HepG2 (cell line): ENCODE data around the gene BSG. TPM values are rescaled to one million over a fixed set of nuclear protein-coding genes. Genes with fewer than 3 reads are reported as not detected.
A peak's percentile ranks its signal among the peaks of the same experiment; 100 is the strongest.
"Not testable (repeated sequence)": the region's sequence is repeated elsewhere in the genome, so short reads cannot be mapped to it uniquely, and the experiment has no call there.

Experiments
- ATAC-seq: fragments of 200-7000 bp; cut with Tn5 transposase; 3 replicates; pipeline ENCODE4 v1.9.1; 2020; ENCODE audit warnings: mild to moderate bottlenecking, moderate library complexity
- BruUV-seq: library from RNA; stranded (reverse); fragments of 400-500 nt; replicated peaks from 2 replicates; lab custom pipeline; 2021; lab: Mats Ljungman, UMichigan
- CTCF ChIA-PET: fragments of 300-600 bp; formaldehyde crosslinking; extraction: SDS; loops from one replicate; lab custom pipeline; 2021; ENCODE audit warnings: low total read pairs, inconsistent platforms, low intra/inter-chr PET ratio; lab: Yijun Ruan, JAX
- POLR2A ChIA-PET: fragments of 350-600 bp; sonication (Branson Sonifier 250); formaldehyde crosslinking; loops from one replicate; lab custom pipeline; 2020; ENCODE audit warnings: antibody characterized with exemption, inconsistent platforms; lab: Yijun Ruan, JAX
- DNase-seq: peaks from one replicate; pipeline ENCODE4 v3.0.0-alpha.2; 2015; ENCODE audit warnings: low spot score
- FAIRE-seq: peaks from 3 replicates; lab custom pipeline; 2011; peaks lifted over from hg19 to GRCh38; lab: Jason Lieb, UNC
- H2AFZ ChIP-seq: one replicate; pipeline ENCODE4 v1.6.1; 2011; ENCODE audit warnings: low read length, inconsistent platforms
- H3K27ac ChIP-seq: fragments of 300-600 bp; 3 replicates; pipeline ENCODE4 v1.8.0; 2011; ENCODE audit warnings: mixed run types, mild to moderate bottlenecking, mixed read lengths, low read length, inconsistent platforms; ENCODE audit not compliant: insufficient read depth; ENCODE audit errors: extremely low read length
- H3K27me3 ChIP-seq, 2 experiments: fragments of 200-600 bp in 1 of 2; 2 replicates in 1 of 2; 3 replicates in 1 of 2; pipeline versions ENCODE4 v1.6.0 to v1.8.0; 2011; ENCODE audit warnings: low read length in 2 of 2, mild to moderate bottlenecking in 2 of 2, moderate library complexity in 2 of 2, inconsistent platforms in 1 of 2; ENCODE audit not compliant: insufficient read depth in 2 of 2, control insufficient read depth in 1 of 2
- H3K36me3 ChIP-seq, 2 experiments: fragments of 200-600 bp in 1 of 2; replicated peaks in 1 of 2; 2 replicates in 1 of 2; 3 replicates in 1 of 2; pipeline versions ENCODE4 v1.5.1 to v1.8.0; 2011; ENCODE audit warnings: low read length in 2 of 2, inconsistent platforms in 1 of 2; ENCODE audit not compliant: insufficient read depth in 2 of 2, control insufficient read depth in 1 of 2
- H3K4me1 ChIP-seq: 2 replicates; pipeline ENCODE4 v1.5.1; 2012; ENCODE audit warnings: low read length, inconsistent platforms; ENCODE audit not compliant: insufficient read depth
- H3K4me2 ChIP-seq: 2 replicates; pipeline ENCODE4 v1.6.0; 2011; ENCODE audit warnings: low read depth, low read length, inconsistent platforms
- H3K4me3 ChIP-seq, 3 experiments: fragments of 200-600 bp in 1 of 3; sonication (generic), shearing (Covaris generic) in 1 of 3; replicated peaks in 1 of 3; 2 replicates each; pipeline ENCODE4 v1.5.1; 2011 to 2016; ENCODE audit warnings: low read length in 3 of 3, inconsistent platforms in 2 of 3, low read depth in 2 of 3, mild to moderate bottlenecking in 2 of 3, control low read depth in 1 of 3, mixed read lengths in 1 of 3; ENCODE audit not compliant: insufficient read depth in 1 of 3
- H3K79me2 ChIP-seq: one replicate; pipeline ENCODE4 v1.6.1; 2011; ENCODE audit warnings: low read length, inconsistent platforms; ENCODE audit not compliant: insufficient read depth
- H3K9ac ChIP-seq: 2 replicates; pipeline ENCODE4 v1.6.0; 2011; ENCODE audit warnings: mild to moderate bottlenecking, low read depth, low read length, inconsistent platforms; ENCODE audit not compliant: insufficient read depth
- H3K9me3 ChIP-seq: 2 replicates; pipeline ENCODE4 v1.5.1; 2012; ENCODE audit warnings: mild to moderate bottlenecking, low read length
- H4K20me1 ChIP-seq: 2 replicates; pipeline ENCODE4 v1.6.0; 2011; ENCODE audit warnings: inconsistent platforms, mild to moderate bottlenecking, low read length, moderate library complexity; ENCODE audit not compliant: insufficient read depth
- ATF7-NPFF ChIP-seq: sonication (generic); formaldehyde crosslinking; IDR thresholded peaks from 2 replicates; pipeline ENCODE4 v1.8.1; 2023; ENCODE audit warnings: mild to moderate bottlenecking, low read depth, missing genetic modification reagents, moderate library complexity
- CTCF ChIP-seq: sonication (generic); formaldehyde crosslinking; IDR thresholded peaks from 2 replicates; pipeline ENCODE4 v1.5.0; 2020; ENCODE audit warnings: mild to moderate bottlenecking, missing genetic modification reagents, moderate library complexity
- HNRNPL ChIP-seq: fragments of 200-400 bp; formaldehyde crosslinking; IDR thresholded peaks from 2 replicates; pipeline ENCODE4 v1.6.1; 2017; ENCODE audit warnings: mild to moderate bottlenecking, low read depth, low read length
- ZBTB33 ChIP-seq: sonication (generic); formaldehyde crosslinking; IDR thresholded peaks from 2 replicates; pipeline ENCODE4 v1.4.0; 2020; ENCODE audit warnings: missing genetic modification reagents
- ZBTB4 ChIP-seq: sonication (generic); formaldehyde crosslinking; IDR thresholded peaks from 2 replicates; pipeline ENCODE4 v1.4.0; 2020; ENCODE audit warnings: missing genetic modification reagents, mild to moderate bottlenecking, borderline replicate concordance
- ZNF329 ChIP-seq: sonication (generic); formaldehyde crosslinking; IDR thresholded peaks from 2 replicates; pipeline ENCODE4 v1.9.0; 2021; ENCODE audit warnings: low read depth, mild to moderate bottlenecking, missing genetic modification reagents
- ZNF687 ChIP-seq: sonication (generic); formaldehyde crosslinking; IDR thresholded peaks from 2 replicates; pipeline ENCODE4 v1.5.1; 2020; ENCODE audit warnings: mild to moderate bottlenecking, missing genetic modification reagents, moderate library complexity
- ZNF747 ChIP-seq: sonication (generic); formaldehyde crosslinking; IDR thresholded peaks from 2 replicates; pipeline ENCODE4 v1.8.1; 2023; ENCODE audit warnings: missing genetic modification reagents, mild to moderate bottlenecking, borderline replicate concordance
- WGBS: methylation state at CpG from one replicate; pipeline ENCODE4 v1.1.6; 2017; ENCODE audit warnings: low lambda C conversion rate; 5-methylcytosine and 5-hydroxymethylcytosine counted together
- in situ Hi-C: cut with HindIII; loops from 2 replicates; pipeline ENCODE4 v1.10.0; 2017; ENCODE audit warnings: low pct_unique_long_range_greater_than_20kb; ENCODE audit not compliant: extremely low pct_ligation_motif_present
- intact Hi-C: fragments of 100-400 bp; cut with micrococcal nuclease; formaldehyde crosslinking; loops from one replicate; pipeline ENCODE4 v1.10.0; 2022; ENCODE audit not compliant: unreplicated experiment
- polyA plus RNA-seq, 8 experiments: library from polyadenylated mRNA; depleted of rRNA in 3 of 8; stranded (reverse) in 7 of 8; unstranded in 1 of 8; fragments of >200 nt; fragmentation: Illumina TruSeq in 4 of 8; extraction: Trizol in 4 of 8; gene quantifications; 2 replicates each; pipeline versions ENCODE4 v1.2.1 to v1.2.3, GENCODE V29; 2011 to 2016; ENCODE audit warnings: low read depth in 4 of 8, missing spikeins in 1 of 8, mixed read lengths in 1 of 8; ENCODE audit not compliant: insufficient read depth in 1 of 8
- total RNA-seq, 5 experiments: library from RNA; depleted of rRNA; stranded (reverse); fragments of >200 nt; fragmentation: Illumina TruSeq; extraction: Trizol; gene quantifications; 2 replicates each; pipeline ENCODE4 v1.2.3, GENCODE V29; 2016; ENCODE audit warnings: low read depth in 1 of 5

Gene BSG
- total and polyA plus RNA-seq, 2 of the 13 experiments (the other 11 are each of a cell fraction or from before 2014, with no cell fraction given) = 309 to 754 TPM

DNA sequence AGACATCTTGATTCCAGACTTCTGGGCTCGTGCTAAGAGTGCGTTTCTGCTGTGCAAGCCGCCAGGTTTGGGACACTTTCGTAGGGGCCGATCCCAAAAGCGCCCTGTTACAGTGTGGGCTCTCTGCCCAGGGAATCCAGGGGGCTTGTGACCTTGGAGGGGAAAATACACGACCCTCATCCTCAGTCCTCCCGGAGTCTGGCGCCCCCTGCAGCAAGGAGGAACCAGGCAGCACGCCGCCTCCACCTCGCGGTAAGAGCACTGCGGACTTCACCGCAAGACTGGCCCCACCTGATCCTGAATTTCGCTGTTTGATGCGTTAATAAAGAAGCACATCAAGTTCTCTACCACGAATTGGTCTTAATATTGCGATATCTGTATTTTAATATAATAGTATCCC, 55.8 kb downstream of the BSG start (continued):
- TF ChIP-seq ZBTB4 (CRISPR knock-in tag) (0 out of 2 replicates have a peak, but pooled peaks have one; percentile 22), ZNF747 (CRISPR knock-in tag) (no peak), ZNF329 (no peak), ATF7-NPFF (CRISPR knock-in tag) (no peak)

DNA sequence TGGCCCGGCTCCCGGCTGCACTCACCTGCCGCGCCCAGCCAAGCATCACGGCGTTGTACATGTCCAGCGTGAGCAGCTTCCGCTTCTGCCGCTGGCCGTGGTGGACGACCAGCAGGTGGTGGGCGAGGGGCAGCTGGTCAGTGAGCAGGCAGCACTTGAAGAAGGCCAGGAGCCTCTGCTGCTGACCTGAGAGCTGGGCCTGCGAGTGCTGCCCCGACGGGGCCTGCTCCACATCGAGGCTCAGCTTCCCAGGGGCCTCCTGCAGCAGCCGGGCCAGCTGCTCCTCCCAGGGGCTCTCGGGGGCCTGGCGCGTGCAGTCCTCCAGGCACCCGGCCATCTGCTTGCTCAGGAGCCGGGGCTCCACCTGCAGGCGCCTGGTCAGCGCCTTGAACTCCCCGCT, 57.1 kb downstream of the BSG start:
- CTCF ChIA-PET, H3K27me3 ChIP-seq, H4K20me1 ChIP-seq, BruUV-seq, intact Hi-C loops, H3K4me3 ChIP-seq, ATAC-seq, H3K9me3 ChIP-seq, H3K27ac ChIP-seq, H2AFZ ChIP-seq, H3K4me2 ChIP-seq, DNase-seq, POLR2A ChIA-PET, FAIRE-seq, H3K9ac ChIP-seq, in situ Hi-C loops: not testable (repeated sequence)
- H3K79me2 ChIP-seq = peaks cover 30% of the 10 kb centered on the region
- H3K36me3 ChIP-seq = peaks cover 6 to 28% of the 10 kb centered on the region in 2 experiments; a peak in 4 of 5 replicates
- 0 out of 2 replicates have a peak, but pooled peaks have one; percentile 38 for TF ChIP-seq HNRNPL
- peak; percentile 18; the same call in 1 of the 2 replicates for TF ChIP-seq CTCF (CRISPR knock-in tag)
- peak; percentile 80 for TF ChIP-seq ZBTB33 (CRISPR knock-in tag)
- TF ChIP-seq ZNF687 = peak; percentile 44; the same call in 1 of the 2 replicates
- peaks cover 33% of the 10 kb centered on the region for H3K4me1 ChIP-seq
- WGBS = 95% methylated on average over 4 of the region's 25 CpGs
